NCI-H2081 (cell line): ENCODE measurements around the gene LRRN2.
"Not testable (repeated sequence)": the region's sequence is repeated elsewhere in the genome, so short reads cannot be mapped to it uniquely, and the experiment has no call there.

Experiments used
- DNase-seq, 2 experiments: peaks; one replicate each; lab custom pipeline; 2025; lab: John Stamatoyannopoulos, UW

The LRRN2 gene

GRCh38 chr1:204574016-204574864 is 111.3 kb downstream of the LRRN2 start:
- no peak for DNase-seq

DNA sequence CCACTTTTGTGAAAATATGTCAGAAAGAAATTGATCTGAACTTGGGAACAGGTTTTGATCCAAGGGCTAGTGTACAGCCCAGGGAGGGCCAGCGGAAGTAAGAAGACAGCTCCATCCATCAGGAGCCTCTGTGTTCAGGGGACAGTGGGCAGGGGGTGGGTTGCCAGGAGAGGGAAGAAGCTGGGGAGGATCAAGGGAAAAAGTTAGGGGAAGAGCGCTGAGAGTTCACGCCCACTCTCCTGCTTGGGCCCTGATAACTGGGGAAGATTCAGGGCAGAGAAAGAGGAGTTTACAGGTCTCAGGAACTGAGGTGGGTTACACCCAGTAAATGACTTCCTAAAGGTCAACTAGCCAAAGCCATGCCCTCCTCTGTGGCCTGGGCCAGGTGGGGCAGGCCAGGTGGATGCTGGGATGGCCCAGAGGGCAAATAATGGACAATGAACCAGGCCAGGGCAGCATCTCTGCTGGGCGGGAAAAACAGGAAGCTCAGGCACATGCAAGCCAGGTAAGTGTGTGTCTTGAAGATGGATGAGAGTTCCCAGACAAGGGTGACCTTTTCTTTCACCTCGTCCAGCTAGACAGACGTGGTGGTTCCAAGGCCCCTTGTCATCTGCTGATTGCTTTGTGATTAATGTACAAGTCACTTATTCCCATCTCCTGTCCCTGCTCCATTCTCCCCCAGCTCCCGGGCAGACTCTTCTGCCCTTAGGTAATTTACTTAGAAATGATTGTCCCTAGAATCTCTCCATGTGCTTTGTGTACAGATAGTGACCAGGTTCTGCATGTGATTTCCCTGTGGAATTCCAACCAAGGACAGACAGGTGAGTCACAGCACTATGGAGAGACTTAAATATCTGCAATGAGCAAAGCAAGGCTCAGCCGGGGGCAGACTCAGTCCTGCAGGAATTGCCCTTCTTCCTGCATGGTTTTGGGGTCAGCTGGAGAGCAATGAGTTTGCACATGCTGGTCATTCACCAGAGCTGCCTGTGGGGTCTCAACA is 112.3 kb downstream of the LRRN2 start:
- DNase-seq, result no peak

- no peak for DNase-seq
These were observed 113.9 kb downstream of the LRRN2 start for GRCh38 chr1:204571631-204572030.

- DNase-seq, result no peak
These were observed 114.4 kb downstream of the LRRN2 start for GRCh38 chr1:204571128-204571527.

GRCh38 chr1:204570021-204570420 is 115.5 kb downstream of the LRRN2 start:
- DNase-seq, result not testable (repeated sequence)

DNA sequence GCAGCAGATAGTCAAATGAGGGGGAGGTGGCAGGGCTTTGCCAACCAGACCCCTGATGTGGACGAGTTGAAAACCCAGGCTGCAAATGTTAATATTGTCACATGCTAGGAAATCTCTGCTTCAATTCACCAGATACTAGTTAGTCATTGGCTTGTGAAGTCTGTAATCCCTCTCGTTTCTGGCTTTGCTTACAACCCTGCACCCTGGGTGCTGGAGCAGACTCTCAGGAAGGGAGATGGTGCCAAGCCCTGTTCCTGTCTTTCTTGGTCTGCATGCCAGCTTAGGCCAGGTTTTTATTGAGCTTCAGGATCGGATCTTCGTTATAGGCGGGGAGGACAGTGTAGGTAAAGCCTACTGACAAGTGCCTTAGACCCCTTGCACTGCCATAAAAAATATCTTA is 116.1 kb downstream of the LRRN2 start:
- DNase-seq, result no peak

DNA sequence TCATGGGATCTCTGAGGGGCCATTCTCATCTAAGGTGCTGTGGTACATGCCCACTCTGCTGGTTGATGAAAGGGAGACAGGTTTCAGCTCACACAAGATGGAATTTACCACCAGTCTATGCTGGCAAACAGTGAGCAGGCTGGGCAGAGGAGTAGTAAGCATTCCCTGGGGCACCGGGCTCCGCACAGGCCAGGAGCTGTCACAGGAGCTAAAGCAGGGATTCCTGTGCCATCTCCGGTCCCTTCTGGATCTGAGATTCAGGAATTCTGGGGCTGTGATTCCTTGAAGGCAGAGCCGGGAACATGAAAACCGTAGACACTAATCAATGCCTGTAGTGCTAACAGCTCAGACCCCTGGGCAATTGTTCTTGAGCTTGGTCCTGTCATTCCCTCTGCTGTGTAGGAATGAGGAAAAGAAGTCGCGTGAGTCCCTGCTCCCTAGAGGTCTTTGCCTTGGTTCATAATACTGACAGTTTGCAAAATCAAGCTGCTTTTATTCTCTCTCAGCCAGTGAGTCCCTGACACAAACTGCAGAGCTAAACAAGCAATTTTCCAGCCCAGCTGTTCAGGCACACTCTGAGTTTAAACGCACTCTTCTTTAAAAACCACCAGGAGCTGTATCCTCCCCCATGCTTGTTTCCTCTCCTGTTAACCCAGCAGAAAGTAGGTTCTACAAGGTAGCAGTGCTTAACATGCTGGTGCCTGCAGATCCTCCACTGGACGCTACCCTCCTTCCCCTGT is 116.8 kb downstream of the LRRN2 start:
- DNase-seq, result no peak
